GM18519 (cell line): ENCODE data around the gene UMODL1.
"Not testable (repeated sequence)": the region's sequence is repeated elsewhere in the genome, so short reads cannot be mapped to it uniquely, and the experiment has no call there.

Source experiments
- ATAC-seq: cut with Tn5 transposase; IDR thresholded peaks from one replicate; pipeline ENCODE4 v1.9.1; 2021; ENCODE audit warnings: mild to moderate bottlenecking, moderate library complexity; ENCODE audit not compliant: unreplicated experiment, low FRiP score

The UMODL1 gene

GRCh38 chr21:42111811-42112210, 40.7 kb downstream of the UMODL1 start:
- ATAC-seq: no peak

GRCh38 chr21:42112238-42112637, 41.1 kb downstream of the UMODL1 start:
- no peak for ATAC-seq

DNA sequence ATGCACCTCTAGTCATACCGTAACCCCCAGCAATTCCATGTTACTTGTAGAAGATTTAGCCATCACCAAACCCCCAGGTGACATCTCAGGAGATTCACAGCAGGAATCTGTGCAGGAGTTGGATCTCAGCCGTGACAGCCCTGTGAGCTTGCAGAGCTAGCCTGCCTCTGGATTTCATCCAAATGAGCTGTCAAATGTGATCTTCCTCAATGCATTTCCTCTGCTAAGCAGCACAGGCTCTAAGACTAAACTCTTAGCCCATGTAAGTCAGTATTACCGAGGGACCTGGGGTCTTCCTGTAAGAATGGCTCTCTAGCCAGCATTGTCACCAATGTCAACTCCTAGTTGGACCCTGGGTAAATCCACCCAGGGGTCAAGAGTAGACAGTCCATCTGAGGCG, 41.7 kb downstream of the UMODL1 start:
- ATAC-seq: no peak

DNA sequence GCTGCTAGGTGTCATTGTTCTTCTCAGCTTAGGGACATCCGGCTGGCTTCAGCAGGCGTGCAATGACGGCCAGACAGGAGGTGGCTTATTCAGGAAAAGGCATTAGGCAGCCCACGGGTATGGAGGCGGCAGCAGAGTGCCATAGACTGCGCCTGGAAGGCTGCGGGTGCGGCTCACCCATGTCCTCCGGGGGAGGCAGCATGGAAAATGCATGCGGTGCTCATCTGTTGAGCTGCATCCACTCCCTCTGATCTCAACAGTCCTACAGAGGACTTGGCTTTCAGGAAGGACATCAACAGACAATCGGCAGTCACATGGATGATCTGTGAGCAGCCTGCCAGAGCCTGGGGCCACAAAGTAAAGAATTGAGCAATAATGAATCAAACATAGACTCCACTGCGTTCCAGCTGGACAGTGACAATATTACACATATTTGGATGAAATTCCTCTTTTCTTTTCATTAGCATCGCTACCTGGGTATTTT, 42.9 kb downstream of the UMODL1 start:
- ATAC-seq: no peak

GRCh38 chr21:42114646-42115045, 43.5 kb downstream of the UMODL1 start:
- ATAC-seq: no peak

DNA sequence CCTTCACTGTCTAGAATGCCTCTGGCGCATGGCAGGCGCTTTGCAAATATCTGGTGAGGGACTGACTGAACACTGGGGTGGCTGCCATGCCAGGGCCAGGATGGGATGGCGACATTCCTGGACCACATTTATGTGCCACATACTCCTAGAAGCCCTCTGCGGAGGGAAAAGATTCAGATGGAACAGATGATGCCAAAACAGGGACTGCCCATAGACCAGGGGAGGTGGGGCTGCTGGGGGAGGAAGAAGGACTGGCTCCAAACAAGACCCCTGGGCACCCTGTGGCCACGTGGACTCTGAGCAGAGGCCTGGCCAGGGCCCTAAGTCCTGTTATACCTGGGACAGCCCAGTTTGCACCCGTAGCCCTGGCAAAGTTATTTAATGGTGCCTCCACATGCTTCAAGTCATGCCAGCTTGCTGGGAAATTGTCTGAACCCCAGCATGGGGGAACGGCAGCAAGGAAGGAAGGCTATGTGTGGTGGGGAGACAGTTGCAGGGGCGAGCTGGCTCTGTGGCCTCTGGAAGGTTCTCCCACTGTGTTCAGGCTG, 44.1 kb downstream of the UMODL1 start:
- ATAC-seq: no peak

- not testable (repeated sequence) for ATAC-seq
Measured at GRCh38 chr21:42116551-42116950, 45.4 kb downstream of the UMODL1 start.

DNA sequence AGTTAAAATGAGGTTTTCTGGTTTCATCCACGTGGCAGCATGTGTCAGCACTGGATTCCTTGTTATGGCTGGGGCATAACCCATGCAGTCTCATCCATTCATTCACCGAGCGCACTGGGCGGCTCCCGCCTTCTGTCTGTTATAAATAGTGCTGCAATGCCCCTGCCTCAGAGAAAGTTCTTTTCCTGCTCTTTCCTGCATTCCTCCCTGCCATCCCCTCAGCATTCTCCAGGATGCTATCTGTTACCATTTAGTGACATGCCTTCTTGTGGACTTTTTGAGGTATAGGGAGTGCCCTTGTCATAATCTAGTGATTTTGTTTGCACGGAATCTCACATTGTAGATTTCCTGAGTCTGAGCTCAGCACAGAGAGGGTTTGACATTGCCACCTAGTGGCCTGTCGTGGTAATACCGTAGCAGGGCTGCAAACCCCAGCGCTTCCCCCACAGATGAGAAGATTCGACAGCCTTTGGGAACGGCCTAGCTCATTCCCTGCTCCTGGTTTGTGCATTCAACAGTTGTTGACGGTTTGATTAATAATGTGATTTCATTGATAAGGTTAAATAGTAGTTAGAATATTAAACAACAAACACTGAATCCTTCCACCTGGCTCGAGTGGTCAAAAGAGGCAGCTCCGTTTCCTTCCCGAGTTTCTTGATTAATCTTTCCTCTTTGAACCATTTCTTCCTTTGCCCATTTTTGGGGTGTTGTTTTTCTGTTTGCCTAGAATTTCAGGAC, 46.3 kb downstream of the UMODL1 start:
- ATAC-seq: no peak

- no peak for ATAC-seq
Measured at GRCh38 chr21:42117967-42118780, 47.1 kb downstream of the UMODL1 start.

DNA sequence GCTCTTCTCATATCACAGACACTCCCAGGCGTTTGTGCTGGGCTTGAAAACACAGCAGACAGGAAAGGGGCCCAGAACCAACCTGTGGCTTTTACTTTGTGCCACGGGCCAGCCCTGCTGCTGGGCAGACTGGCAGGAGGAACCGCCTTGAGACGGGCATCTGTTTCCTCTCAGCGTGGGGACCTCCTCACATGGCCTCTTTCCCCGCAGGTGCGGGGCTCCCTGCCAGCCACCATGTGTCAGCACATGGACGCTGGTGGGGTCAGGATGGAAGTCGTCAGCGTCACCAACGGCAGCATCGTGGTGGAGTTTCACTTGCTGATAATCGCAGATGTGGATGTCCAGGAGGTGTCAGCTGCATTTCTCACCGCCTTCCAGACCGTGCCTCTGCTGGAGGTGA, 47.8 kb downstream of the UMODL1 start:
- ATAC-seq: no peak

DNA sequence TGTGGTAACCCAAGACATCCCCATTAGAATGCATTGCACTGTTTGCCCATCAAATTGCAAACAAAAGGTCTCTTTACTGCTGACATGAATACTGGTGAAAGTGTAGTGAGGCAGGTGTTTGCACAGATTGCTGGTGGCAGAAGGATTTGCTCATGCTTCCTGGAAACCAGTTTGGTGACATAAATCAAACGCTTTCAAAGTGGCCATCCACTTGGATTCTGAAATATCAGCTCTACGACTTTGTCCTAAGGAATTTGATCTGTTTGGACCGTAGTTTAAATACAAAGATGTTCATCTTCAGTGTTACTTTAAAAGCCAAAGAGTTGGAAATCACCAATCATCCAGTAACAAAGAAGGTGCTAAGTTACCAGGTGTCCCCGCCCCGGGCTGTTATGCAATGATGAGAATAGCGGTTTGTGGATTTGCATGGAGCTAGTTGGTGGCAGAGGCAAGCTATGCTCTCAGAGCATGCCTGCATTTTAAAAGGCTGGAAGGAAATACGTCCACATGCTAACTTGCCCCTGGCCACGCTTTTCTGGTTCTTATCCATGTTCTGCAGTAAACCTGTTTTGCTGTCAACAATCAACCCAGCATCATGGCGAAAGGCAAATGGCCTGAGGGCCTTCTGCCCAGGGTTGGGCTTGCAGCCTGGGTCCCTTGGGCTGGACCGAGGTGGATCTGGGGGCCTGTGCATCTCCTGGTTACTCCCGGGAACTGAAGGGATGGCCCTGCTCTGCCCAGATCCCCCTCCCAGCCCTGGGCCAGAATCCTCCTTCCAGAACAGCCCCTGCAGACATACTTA, 49.2 kb downstream of the UMODL1 start:
- no peak for ATAC-seq

DNA sequence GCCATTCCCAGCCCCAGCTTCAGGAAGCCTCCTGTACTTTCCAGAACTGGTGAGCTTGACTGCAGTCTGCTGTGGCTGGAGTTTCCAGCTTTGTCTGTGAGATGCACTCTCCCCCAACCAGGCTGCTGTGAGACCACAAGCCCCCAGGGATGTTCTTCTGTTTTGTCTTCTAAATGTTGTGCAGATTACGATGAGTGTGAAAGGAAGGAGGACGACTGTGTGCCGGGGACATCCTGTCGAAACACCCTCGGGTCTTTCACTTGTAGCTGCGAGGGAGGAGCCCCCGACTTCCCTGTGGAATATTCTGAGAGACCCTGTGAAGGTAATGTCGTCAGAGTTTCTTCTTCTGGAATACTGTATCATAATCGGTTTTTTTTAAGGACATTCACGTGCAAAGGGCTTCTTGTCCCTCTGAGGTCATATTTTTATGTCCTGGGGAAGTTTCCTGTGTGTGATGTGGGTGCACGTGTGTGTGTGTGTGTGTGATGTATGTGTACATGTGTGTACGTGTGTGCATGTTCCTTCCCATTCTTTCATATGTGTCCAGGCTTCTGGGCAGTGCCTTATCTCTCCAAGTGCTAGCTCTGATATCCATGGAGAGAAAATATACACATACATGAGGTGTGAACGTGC, 49.9 kb downstream of the UMODL1 start:
- no peak for ATAC-seq

- ATAC-seq: no peak
Measured at GRCh38 chr21:42121794-42122193, 50.7 kb downstream of the UMODL1 start.

GRCh38 chr21:42122398-42122797, 51.3 kb downstream of the UMODL1 start:
- no peak for ATAC-seq

DNA sequence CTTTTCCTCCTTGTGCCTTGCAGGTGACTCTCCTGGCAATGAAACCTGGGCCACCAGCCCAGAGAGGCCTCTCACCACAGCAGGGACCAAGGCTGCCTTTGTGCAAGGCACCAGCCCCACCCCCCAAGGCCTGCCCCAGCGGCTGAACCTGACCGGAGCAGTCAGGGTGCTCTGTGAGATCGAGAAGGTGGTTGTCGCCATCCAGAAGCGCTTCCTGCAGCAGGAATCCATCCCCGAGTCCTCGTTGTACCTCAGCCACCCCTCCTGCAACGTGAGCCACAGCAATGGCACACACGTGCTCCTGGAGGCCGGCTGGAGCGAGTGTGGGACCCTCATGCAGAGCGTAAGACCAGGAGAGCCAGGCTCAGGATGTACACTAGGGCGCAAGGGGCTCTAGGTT, 51.7 kb downstream of the UMODL1 start:
- no peak for ATAC-seq

- no peak for ATAC-seq
Measured at GRCh38 chr21:42123219-42123908, 52.2 kb downstream of the UMODL1 start.

GRCh38 chr21:42124081-42124480, 53.0 kb downstream of the UMODL1 start:
- ATAC-seq: no peak

- no peak for ATAC-seq
Measured at GRCh38 chr21:42124826-42125570, 53.9 kb downstream of the UMODL1 start.
